ENCODE measurements around the gene SUPT7L. TPM values are rescaled to one million over a fixed set of nuclear protein-coding genes. Genes with fewer than 3 reads are reported as not detected.
A peak's percentile ranks its signal among the peaks of the same experiment; 100 is the strongest.
"Not testable (repeated sequence)": the region's sequence is repeated elsewhere in the genome, so short reads cannot be mapped to it uniquely, and the experiment has no call there.

SUPT7L gene
- polyA plus RNA-seq, 4 donors = 52.0 to 62.5 (median 58.3) TPM

- no peak for DNase-seq (ENCODE audit: low read depth in 4 of 4, low spot score in 3 of 4)
Measured at GRCh38 chr2:27685577-27685976, 22.2 kb upstream of the SUPT7L start.

GRCh38 chr2:27685006-27685405 is 21.6 kb upstream of the SUPT7L start:
- DNase-seq (ENCODE audit: low read depth in 4 of 4, low spot score in 3 of 4) = not testable (repeated sequence)

GRCh38 chr2:27683390-27684071 is 20.1 kb upstream of the SUPT7L start:
- DNase-seq (ENCODE audit: low read depth in 4 of 4, low spot score in 3 of 4) = peak; percentile 81 to 87 (median 84)

GRCh38 chr2:27682334-27682771 is 18.9 kb upstream of the SUPT7L start:
- not testable (repeated sequence) for DNase-seq (ENCODE audit: low read depth in 4 of 4, low spot score in 3 of 4)

GRCh38 chr2:27681841-27682240 is 18.4 kb upstream of the SUPT7L start:
- no peak for DNase-seq (ENCODE audit: low read depth in 4 of 4, low spot score in 3 of 4)

GRCh38 chr2:27680571-27680970 is 17.2 kb upstream of the SUPT7L start:
- no peak for DNase-seq (ENCODE audit: low read depth in 4 of 4, low spot score in 3 of 4)

GRCh38 chr2:27672723-27673486 is 9.5 kb upstream of the SUPT7L start:
- no peak for DNase-seq (ENCODE audit: low read depth in 4 of 4, low spot score in 3 of 4)

- no peak for DNase-seq (ENCODE audit: low read depth in 4 of 4, low spot score in 3 of 4)
Measured at GRCh38 chr2:27671235-27671634, 7.8 kb upstream of the SUPT7L start.

- DNase-seq (ENCODE audit: low read depth in 4 of 4, low spot score in 3 of 4) = no peak
Measured at GRCh38 chr2:27667446-27667845, 4.0 kb upstream of the SUPT7L start.

- no peak for DNase-seq (ENCODE audit: low read depth in 4 of 4, low spot score in 3 of 4)
Measured at GRCh38 chr2:27664622-27665363, 1.4 kb upstream of the SUPT7L start.

- DNase-seq (ENCODE audit: low read depth in 4 of 4, low spot score in 3 of 4) = no peak
Measured at GRCh38 chr2:27664154-27664574, 750 bp upstream of the SUPT7L start.

- no peak for DNase-seq (ENCODE audit: low read depth in 4 of 4, low spot score in 3 of 4)
Measured at GRCh38 chr2:27661371-27661770, 2.0 kb downstream of the SUPT7L start.

- no peak for DNase-seq (ENCODE audit: low read depth in 4 of 4, low spot score in 3 of 4)
Measured at GRCh38 chr2:27655155-27655951, 8.1 kb downstream of the SUPT7L start.

- no peak for DNase-seq (ENCODE audit: low read depth in 4 of 4, low spot score in 3 of 4)
Measured at GRCh38 chr2:27653397-27653796, 10.0 kb downstream of the SUPT7L start.

- DNase-seq (ENCODE audit: low read depth in 4 of 4, low spot score in 3 of 4) = no peak
Measured at GRCh38 chr2:27652790-27653189, 10.6 kb downstream of the SUPT7L start.

GRCh38 chr2:27652341-27652740 is 11.1 kb downstream of the SUPT7L start:
- DNase-seq (ENCODE audit: low read depth in 4 of 4, low spot score in 3 of 4) = no peak

GRCh38 chr2:27651056-27651455 is 12.4 kb downstream of the SUPT7L start:
- DNase-seq (ENCODE audit: low read depth in 4 of 4, low spot score in 3 of 4) = no peak

- DNase-seq (ENCODE audit: low read depth in 4 of 4, low spot score in 3 of 4) = no peak
Measured at GRCh38 chr2:27647737-27648136, 15.7 kb downstream of the SUPT7L start.

- DNase-seq (ENCODE audit: low read depth in 4 of 4, low spot score in 3 of 4) = no peak
Measured at GRCh38 chr2:27647289-27647688, 16.1 kb downstream of the SUPT7L start.

- no peak for DNase-seq (ENCODE audit: low read depth in 4 of 4, low spot score in 3 of 4)
Measured at GRCh38 chr2:27645197-27645596, 18.2 kb downstream of the SUPT7L start.
